GM19328 (cell line): ENCODE results near the gene POLD4.

Experiments
- ATAC-seq: cut with Tn5 transposase; IDR thresholded peaks from one replicate; pipeline ENCODE4 v1.9.1; 2021; ENCODE audit warnings: mild to moderate bottlenecking, moderate library complexity; ENCODE audit not compliant: unreplicated experiment

The POLD4 gene

DNA sequence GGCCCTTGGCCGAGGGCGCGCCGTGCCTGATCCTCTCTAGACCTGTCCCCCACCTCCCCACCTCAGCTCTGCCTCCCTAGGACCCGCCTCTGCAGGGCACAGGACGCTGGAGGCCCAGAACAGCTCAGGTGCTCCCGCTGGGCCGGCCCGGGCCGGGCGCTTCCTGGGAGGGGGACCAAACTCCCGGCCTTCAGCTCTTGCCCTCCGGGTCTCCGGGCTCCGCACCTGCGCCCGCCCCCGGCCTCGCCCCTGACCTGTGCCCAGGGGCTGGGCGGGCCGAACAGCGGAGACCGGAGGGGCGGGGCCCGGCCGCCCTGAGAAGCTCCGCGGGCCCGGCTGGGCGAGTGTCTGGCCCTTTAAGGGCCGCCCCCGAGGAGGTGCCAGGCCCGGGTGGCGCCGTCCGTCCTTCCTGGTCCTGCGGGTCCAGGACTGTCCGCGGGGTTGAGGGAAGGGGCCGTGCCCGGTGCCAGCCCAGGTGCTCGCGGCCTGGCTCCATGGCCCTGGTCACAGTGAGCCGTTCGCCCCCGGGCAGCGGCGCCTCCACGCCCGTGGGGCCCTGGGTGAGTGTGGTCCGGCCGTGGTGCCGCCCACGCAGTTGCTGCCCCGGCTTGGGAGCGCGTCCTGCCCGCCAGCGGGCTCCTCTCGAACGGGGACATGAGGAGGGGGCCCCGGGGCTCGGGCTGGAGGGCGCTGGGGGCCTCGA, 50.1 kb downstream of the POLD4 start, which contains the start of gene SSH3:
TSS of gene SSH3 (plus strand) at position 399 of the 703 bp plus-strand sequence. CDS start at position 495, 96 bp downstream.
- no peak for ATAC-seq

GRCh38 chr11:67302571-67303131, 50.7 kb downstream of the POLD4 start:
- ATAC-seq = no peak

GRCh38 chr11:67301951-67302516, 51.3 kb downstream of the POLD4 start:
- no peak for ATAC-seq

- ATAC-seq = no peak
Observed at GRCh38 chr11:67301313-67301921, 51.9 kb downstream of the POLD4 start.
